ENCODE data around the gene MMS19. TPM values are rescaled to one million over a fixed set of nuclear protein-coding genes. Genes with fewer than 3 reads are reported as not detected.
"Not testable (repeated sequence)": the region's sequence is repeated elsewhere in the genome, so short reads cannot be mapped to it uniquely, and the experiment has no call there.

MMS19 gene
- total and polyA plus RNA-seq, 10 of the 15 experiments (the other 5 are each of a cell fraction or from before 2014, with no cell fraction given), result 40.2 to 112 (median 69.0) TPM

DNA sequence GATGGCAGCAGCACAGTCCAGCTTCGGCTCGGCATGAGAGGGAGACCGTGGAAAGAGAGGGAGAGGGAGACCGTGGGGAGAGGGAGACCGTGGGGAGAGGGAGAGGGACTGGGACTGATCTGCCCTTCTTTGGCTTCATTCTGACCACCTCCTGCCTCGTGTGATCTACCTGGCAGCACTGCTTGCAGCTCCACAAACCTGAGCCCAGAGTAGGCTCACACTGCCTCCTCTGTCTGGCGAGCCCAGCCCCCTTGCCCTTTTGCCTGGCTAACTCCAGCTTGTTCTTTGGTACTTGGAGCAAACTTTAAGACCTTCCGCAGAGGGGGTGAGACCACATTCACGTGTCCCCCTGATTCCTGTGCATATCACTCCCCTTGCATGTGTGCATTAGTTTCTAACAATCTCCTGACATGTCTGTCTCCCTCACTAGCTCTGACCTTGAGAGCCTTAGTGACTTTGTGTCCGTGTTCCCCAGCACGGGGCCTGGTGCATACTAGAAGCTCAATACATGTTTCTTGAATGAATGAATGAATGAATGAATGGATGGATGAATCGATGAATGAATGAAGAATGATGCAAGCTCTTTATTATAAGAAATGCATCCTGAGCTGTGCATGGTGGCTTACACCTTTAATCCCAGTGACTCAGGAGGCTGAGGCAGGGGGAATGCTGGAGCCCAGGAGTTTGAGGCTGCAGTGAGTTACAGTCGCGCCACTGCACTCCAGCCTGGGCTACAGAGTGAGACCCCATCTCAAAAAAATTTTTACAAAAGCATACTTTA, 31.7 kb upstream of the MMS19 start:
- in situ Hi-C loops (cut with MboI) (no loop called here), intact Hi-C loops (cut with micrococcal nuclease; ENCODE audit: unreplicated experiment) (no loop called here)
- Histone ChIP-seq H3K27me3 (replicated peaks in 1 of 2; ENCODE audit: control insufficient read depth in 2 of 2, insufficient read depth in 2 of 2, low read length in 1 of 2) (no peaks in the 10 kb centered on the region; a peak in 1 of 4 replicates), H3K4me2 (ENCODE audit: control insufficient read depth, insufficient read depth) (no peak overlapping the region), H3K36me3 (ENCODE audit: control insufficient read depth in 2 of 2, insufficient read depth in 2 of 2, low read length in 1 of 2) (no peaks in the 10 kb centered on the region), H2AFZ (ENCODE audit: control insufficient read depth, low read depth, low read length) (no peak overlapping the region), H3K9ac (ENCODE audit: control insufficient read depth, insufficient read depth, low read length) (no peak overlapping the region), H3K4me1 (ENCODE audit: control insufficient read depth, insufficient read depth, low read length) (no peaks in the 10 kb centered on the region), H4K20me1 (ENCODE audit: control insufficient read depth, insufficient read depth) (no peaks in the 10 kb centered on the region), H3K4me3 (no peak overlapping the region), H3K27ac (ENCODE audit: control insufficient read depth, insufficient read depth) (no peak overlapping the region), H3K9me3 (replicated peaks; ENCODE audit: control insufficient read depth, insufficient read depth, low read length) (no peaks in the 10 kb centered on the region), H3K79me2 (ENCODE audit: control insufficient read depth, insufficient read depth, low read length) (no peaks in the 10 kb centered on the region)
- RAD21 ChIA-PET (ENCODE audit: unreplicated experiment), result interaction anchor here (1.2 kb wide), 1 partner anchor 24 kb away, joined by 3 read pairs; no protein-coding TSS in a partner anchor
- ATAC-seq, result no peak
- TF ChIP-seq ZNF24 (IDR thresholded peaks at IDR 0.05) (peak; percentile 52; the same call in 1 of the 2 replicates), IKZF2 (IDR thresholded peaks at IDR 0.05) (no peak)
- POLR2A ChIA-PET, result no interaction called here
- DNase-seq (ENCODE audit: low read depth, low spot score), result no peak
- 52% methylated on average over 13 of the region's 14 CpGs for WGBS (ENCODE audit: insufficient coverage, insufficient replicate concordance, low lambda C conversion rate, missing lambda C conversion rate)
- no peak for FAIRE-seq
- SMC1A ChIA-PET (ENCODE audit: uncharacterized antibody, unreplicated experiment), result no interaction called here
- CTCF ChIA-PET, result no interaction called here
- BruUV-seq (replicated peaks), result no TSS peak

DNA sequence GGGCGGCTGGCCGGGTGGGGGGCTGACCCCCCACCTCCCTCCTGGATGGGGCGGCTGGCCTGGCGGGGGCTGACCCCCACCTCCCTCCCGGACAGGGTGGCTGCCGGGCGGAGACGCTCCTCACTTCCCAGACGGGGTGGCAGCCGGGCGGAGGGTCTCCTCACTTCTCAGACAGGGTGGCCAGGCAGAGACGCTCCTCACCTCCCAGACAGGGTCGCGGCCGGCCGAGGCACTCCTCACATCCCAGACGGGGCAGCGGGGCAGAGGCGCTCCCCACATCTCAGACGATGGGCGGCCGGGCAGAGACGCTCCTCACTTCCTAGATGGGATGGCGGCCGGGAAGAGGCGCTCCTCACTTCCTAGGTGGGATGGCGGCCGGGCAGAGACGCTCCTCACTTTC, 30.7 kb upstream of the MMS19 start:
- DNase-seq (ENCODE audit: low read depth, low spot score); H3K27ac ChIP-seq (ENCODE audit: control insufficient read depth, insufficient read depth); in situ Hi-C loops (cut with MboI); H3K27me3 ChIP-seq (replicated peaks in 1 of 2; ENCODE audit: control insufficient read depth in 2 of 2, insufficient read depth in 2 of 2, low read length in 1 of 2); RAD21 ChIA-PET (ENCODE audit: unreplicated experiment); H3K36me3 ChIP-seq (ENCODE audit: control insufficient read depth in 2 of 2, insufficient read depth in 2 of 2, low read length in 1 of 2); H3K4me3 ChIP-seq; ATAC-seq; H3K9ac ChIP-seq (ENCODE audit: control insufficient read depth, insufficient read depth, low read length); BruUV-seq (replicated peaks); H4K20me1 ChIP-seq (ENCODE audit: control insufficient read depth, insufficient read depth); intact Hi-C loops (cut with micrococcal nuclease; ENCODE audit: unreplicated experiment); CTCF ChIA-PET; H3K4me2 ChIP-seq (ENCODE audit: control insufficient read depth, insufficient read depth); H3K79me2 ChIP-seq (ENCODE audit: control insufficient read depth, insufficient read depth, low read length); H2AFZ ChIP-seq (ENCODE audit: control insufficient read depth, low read depth, low read length); SMC1A ChIA-PET (ENCODE audit: uncharacterized antibody, unreplicated experiment); H3K4me1 ChIP-seq (ENCODE audit: control insufficient read depth, insufficient read depth, low read length); FAIRE-seq; POLR2A ChIA-PET; H3K9me3 ChIP-seq (replicated peaks; ENCODE audit: control insufficient read depth, insufficient read depth, low read length): not testable (repeated sequence)
- WGBS (ENCODE audit: insufficient coverage, insufficient replicate concordance, low lambda C conversion rate, missing lambda C conversion rate), result 57% methylated on average over 1 of the region's 29 CpGs
